HG03025 (cell line): Measurements from ENCODE around the gene TTI1.

Experiments used
- ATAC-seq: cut with Tn5 transposase; IDR thresholded peaks from one replicate; pipeline ENCODE4 v1.9.1; 2021; ENCODE audit warnings: mild to moderate bottlenecking, moderate library complexity; ENCODE audit not compliant: unreplicated experiment, low FRiP score

Gene TTI1

DNA sequence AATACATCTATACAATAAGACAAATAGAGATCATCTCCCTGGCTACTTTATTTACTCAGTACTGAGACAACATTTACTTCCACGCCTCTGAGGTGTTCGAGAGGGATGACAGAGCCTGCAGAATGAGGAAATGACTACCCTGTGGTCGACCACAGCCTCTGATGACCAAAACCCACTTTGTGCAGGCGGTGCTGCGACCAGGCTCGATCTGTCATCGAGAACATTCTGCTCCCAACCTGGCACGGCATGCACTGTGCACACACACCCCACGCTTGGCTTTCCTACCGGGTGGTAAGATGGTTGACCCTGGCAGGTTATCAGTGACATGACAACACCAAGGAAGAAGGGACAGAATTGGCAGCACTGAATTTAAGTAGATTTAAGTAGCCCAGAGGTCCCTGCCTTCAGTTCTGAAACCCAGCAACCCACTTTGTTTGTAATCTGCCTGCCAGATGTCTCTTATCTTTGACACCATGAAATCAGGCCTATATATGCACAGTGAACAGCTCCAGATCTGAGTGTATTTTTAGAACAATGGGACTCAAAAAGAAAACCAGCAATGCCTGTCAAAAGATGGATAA is 42.6 kb downstream of the TTI1 start:
- peak; percentile 78 for ATAC-seq

DNA sequence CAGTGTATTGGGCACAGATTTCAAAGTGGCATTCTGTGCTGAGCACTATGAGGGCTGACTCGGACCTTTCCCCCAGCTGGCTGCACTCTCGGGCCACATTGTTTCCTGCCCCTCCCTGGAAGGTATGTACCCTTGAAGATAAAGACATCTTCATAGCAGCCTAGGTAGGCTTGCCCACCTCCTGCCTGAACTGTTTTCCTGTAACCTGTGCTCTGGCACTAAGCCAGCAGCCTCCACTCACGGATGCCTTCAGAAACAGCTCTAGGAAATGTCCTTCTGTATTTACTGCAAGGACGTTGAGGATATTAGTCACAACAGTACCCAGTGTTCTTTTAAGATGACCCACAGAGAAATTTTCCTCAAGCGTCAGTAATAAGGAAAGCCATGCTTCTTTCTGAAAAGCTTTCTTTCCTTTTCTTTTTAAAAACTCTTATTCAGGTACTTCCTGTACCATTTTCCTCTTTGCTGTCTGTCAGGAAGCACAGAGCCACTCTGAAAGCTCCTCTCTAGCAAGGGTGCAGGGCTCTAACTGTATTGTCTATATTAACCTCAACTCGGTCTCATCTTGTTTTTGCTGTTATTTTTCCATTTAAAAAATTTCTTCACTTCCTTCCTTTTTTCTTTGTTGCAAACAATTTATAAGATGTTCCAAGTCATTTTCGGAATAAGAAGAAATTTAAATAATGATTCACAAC is 43.5 kb downstream of the TTI1 start:
- ATAC-seq: no peak

DNA sequence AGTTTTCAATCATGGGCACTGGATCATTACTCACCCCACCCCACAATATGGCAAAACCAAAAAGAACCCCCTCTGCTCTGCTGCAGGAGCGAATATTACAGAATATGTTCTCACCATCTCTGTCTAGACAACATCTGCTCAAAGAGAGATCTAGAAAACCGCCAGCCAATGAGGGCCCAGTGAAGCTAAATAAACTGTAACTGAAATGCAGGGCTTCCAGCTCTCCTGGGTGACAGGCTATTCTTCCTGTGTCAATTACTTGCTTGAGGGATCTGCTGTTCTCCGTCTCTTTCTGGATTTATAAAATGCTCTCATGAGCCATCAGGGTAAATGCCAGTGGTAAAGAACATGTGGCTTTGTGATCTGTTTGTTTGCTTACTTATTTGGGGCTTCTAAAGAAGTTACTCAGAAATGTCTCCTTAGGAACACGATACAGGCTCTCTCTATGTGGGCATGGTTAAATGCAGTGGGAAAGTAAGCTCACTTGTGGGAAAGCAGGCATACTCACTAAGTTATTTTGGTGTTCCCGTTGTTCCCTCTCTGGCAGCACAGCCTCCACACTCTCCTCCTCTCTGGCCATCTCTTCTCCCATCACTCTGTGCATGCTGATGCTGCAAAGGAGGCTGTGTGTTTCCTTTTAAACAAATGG is 44.8 kb downstream of the TTI1 start:
- no peak for ATAC-seq

DNA sequence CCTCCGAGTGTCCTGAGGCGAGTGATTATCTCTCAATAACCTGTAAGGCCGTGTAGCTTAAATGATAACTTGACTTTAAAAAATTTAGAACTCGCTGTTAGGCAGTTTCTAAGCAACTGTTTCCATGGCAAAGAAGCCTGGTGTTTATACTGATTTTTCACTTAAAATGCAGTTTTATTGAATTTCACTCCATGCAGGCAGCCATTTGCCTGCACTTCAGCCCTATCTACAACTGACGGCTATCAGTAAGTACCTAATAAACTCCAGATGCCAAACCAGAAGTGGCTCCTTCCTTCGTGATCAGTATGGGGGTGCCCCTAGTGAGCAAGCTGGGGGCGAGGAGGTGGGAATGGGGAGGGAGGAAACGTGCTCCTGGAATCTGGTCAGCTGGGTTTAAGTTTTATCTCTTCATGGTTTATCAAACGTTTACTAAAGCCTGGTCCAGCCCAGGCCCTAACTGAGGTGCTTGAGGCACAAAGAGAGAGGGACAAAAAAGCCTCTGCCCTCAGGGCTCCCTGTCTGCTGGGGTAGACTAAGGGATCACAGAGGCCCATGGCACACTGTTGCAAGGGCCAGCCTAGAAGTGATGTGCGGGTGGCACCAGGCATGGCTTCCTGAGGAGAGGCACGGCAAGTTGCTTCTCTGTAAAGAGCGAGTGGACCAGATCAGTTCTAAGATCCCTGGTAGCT is 45.5 kb downstream of the TTI1 start:
- no peak for ATAC-seq

DNA sequence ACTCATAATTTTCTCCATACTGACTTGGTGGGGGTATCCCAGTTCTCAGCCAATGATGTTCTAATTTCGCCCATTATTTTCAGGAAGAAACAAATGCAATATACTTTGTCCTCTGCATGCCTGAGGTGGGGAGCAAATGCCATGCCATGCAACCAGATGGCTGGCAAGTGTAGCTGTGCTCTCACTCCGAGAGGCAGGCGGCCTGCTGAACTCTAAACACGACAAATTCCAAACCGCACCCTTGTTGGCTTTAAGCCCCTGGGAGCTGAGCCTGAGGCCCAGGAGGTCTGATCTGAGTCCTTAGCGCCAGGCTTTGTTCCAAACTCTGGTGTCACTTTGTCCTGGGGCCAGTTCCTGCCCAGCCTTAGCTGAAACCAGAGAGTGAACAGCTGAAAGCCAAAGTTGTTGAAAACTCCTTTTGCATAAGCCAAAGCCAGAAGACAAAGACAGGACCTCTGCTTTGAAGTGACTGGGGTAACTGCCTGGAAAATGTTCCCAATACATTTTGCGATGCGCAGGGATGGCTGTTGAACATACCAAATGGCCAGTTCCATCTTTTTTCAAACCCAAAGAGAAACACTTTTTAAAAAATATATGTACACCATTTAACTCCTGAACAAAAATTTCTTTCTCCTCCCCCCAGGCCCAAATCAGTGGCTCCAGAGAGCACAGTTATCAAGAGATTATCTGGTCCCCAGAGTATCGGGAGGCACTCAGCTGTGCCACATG is 46.2 kb downstream of the TTI1 start:
- ATAC-seq: no peak

DNA sequence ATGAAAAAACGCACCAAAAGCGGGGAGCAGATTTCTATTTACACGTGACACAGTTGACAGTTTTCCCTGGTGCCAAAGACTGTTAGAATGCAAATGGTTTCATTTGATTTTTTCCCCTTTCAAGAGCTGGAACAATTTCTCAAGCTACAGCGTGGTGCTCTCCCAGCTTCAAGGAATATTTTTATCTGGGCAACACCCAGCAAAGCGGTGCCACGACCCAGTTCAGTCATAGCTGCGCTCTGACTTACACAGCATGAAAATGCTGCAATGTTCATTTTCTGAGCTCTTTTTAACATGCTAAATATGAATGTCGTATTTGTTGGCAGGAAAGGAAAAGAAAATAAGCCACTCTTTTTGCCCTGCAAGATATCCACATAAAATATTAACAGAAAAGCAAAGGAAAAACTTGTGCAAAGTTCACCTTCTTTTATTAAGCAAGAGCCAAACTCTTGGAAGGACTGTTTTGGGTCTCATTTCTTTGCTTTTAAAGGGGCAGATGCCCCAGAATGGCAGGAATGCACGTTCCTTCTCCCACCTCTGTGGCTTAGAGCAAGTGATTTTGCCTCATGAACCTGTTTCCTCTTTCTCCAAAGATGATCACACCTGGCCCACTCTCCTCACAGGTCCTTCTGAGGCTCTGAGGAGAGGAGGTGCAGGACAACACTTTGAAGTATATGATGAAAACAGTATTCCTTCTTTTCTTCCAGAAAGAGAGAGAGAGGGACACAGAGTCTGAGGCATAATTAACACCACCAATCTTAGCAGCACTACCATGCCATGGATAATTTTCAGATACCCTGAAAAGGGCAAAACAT is 47.0 kb downstream of the TTI1 start:
- ATAC-seq: no peak

DNA sequence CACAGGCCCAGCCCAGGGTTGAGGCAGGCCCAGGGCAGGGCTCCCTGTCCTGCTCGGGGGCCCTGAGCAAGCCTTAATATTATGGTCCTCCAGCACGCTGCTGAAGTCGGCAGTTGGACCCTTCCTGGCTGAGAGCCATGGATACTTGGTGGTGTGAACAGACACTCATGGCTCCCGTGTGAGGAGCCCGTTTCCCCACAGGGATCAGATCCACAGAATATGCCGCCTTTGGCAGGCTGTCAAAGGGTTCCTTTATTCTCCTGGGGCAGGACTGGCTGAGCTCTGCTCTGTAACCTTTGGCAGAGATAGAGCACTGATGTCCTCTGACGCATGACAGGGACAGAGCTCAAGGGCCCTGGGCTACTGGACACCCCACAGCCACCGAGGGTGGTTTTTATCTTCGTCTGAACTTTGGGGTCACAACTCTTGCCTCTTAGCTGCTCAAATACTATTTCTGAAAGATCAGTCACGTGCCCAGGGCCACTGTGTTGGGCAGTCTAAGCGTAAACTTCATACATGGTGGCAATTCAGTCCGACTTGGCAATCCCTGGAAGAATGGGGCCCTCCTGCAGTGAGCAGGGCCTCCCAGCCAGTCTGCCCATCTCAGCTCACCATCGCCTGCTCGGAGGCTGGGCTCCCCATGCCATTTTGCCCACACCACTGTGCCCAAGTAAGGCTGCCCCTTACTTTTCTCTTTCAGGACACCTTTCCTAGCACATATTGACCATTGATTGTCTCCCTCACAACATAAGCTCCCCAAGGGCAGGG is 49.1 kb downstream of the TTI1 start:
- no peak for ATAC-seq

DNA sequence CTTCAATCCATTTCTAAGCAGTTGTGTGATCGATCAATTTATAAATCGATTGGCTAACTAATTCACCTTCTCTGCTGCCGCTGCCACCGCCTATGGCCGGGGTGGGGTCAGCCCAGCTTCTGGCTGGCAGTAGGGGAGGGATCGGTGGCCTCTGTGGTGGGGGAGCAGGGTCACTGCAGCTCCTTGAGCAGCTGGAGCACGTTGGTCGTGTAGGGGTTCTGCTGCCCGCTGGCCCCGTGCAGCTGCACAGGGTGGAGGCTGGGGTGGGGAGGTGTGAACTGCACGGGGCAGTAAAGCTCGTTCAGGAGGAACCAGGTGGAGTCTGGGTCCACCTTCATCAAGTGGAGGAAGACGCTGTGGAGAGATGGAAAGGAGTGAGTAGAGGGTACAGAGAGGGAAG is 50.0 kb downstream of the TTI1 start:
- ATAC-seq: no peak

DNA sequence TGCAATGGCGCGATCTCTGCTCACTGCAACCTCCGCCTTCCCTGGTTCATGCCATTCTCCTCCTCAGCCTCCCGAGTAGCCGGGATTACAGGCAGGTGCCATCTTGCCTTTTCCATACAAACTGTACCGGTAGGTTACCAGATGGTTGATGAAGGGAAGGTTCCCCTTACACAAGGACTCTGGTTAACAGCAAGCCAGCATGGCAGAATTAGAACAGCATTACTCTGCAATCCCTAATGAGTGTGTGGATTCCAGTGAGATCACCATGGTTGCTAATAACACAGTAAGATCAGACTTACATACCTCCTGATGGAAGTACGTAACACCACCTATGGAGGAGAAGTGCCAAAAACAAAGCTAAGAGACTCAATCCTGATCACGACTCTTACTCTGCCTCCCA is 51.7 kb downstream of the TTI1 start:
- no peak for ATAC-seq

DNA sequence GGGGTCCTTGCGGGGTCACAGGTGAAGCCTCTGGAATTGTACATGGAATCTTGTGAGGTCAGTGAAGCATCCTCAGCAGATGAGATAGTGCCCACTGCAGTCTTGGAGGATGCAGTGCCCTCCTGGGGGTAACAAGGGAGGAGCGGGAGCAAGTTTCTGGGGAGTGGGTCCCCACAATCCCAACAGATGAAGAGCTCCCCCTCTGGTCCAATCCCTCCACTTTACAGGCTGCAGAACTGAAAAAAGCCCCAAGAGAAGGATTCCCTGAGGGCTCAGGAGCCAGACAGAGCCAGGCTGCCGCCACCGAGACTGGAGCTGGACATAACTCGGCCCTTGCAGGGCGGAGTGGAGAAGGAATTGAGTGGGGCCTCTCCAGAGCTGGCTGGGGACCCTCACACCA is 52.4 kb downstream of the TTI1 start:
- ATAC-seq: no peak

DNA sequence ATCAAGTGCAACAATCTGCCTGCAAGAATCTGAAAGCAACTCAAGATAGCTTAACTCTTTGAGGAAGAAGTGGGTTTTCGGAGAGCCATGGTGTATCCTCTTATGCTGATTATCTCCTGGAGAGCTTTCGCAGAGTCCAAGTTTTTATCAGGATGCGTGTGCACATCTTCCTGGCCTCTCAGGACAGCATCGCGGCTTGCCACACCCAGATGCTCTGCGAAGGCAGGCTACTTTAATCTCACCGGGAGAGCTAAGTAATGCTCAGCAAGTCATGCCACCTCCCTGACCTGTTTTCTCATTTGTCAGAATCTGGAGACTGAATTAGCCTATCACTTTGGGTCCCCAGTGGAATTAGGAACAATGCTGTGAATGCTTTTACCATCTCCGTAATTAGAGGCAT is 52.9 kb downstream of the TTI1 start:
- no peak for ATAC-seq

DNA sequence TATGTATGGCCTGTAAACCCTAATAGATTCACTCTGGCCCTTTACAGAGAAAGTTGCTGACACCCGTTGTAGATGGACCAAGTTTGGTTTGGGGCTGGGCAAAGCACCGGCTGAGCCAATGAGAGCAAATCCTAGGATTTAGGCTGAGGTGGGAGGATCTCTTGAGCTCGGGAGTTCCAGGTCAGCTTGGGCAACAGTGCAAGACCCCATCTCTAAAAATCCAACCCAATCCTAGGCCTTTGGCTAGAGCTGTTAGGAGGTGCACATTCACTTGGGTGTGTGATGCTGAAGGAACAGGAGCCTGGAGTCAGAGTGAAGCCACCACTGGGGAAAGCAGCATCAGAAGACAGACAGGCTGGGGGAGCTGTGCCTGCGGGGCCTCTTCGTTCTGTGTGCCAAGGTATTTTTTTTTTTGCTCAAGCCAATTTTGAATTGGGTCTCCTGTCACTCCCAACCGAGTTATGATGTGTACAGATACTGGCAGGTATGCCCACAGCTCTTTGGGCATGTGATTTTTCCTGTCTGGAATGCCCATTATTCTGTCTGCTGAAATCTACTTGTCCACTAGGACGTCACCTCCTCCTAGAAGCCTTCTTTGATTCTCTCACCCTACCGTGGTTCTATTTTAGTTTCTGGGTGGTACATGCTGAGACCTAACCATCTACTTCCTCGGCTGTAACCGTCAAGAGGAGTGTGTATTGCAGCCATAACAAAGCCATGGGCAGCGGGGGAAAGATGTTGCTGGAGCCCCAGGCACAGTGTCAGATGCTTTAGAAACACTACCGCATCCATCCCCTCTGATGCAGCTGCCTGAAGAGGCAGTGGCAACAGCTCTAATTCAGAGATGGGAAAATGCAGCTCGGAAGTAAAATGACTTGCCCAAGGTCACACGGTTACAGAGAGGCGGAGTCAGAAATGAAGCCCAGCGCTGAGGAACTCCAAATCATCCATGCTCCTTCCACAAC is 54.0 kb downstream of the TTI1 start:
- ATAC-seq: no peak

DNA sequence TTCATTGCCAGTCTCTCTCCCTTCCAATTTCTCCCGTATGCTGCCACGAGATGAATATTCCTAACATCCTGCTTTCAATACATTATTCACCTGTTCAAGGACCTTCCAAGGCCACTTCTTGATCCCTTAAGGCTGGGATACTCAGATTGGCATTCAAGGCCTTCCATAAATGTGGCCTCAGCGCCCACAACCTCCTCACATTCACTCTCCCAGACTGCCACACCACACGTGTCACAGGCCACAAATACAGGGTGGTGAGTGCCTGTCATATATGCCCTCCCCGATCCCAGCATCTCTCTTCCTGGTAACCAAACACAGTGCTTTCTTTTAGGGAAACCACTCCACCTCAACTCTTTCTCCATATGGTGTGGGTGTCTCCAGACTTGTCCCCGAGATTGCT is 55.5 kb downstream of the TTI1 start:
- ATAC-seq: no peak

DNA sequence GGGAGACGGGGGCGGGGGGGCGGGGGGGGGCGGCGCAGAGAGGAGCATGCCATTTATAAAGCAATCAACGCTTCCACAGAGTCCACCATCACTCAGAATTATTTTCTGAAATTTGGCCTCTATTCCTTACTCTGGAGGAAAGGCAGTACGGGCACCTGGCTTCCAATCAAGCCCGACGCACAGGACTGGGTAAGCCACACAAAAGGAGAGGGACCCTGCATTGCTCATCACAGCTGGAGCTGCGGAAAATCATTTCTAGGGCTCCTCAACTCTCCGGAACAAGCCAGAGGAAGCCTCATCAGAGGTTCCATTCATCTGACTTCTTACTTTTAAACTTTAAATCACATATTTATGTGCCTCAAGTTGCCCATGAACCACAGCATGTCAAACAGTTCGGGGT is 55.9 kb downstream of the TTI1 start:
- no peak for ATAC-seq

DNA sequence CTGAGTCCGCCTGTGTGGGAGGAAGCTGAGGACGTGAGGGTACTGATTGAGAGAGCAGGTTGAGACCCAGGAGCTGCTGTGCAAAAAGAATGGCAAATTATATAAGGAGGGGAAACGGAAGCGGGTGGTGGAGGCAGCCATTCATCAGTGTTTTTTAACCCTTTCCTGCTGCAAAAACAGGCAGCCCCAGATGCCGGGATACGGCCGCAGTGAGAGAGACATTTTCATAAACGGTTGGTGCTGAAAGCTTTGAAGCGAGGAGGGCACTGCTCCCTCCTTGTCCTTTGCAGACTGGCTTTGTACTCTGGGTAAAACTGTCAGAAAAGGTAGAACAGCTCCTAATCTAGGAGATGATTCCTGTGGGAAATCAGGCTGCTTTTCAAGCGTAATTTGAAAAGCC is 56.4 kb downstream of the TTI1 start:
- ATAC-seq: no peak

DNA sequence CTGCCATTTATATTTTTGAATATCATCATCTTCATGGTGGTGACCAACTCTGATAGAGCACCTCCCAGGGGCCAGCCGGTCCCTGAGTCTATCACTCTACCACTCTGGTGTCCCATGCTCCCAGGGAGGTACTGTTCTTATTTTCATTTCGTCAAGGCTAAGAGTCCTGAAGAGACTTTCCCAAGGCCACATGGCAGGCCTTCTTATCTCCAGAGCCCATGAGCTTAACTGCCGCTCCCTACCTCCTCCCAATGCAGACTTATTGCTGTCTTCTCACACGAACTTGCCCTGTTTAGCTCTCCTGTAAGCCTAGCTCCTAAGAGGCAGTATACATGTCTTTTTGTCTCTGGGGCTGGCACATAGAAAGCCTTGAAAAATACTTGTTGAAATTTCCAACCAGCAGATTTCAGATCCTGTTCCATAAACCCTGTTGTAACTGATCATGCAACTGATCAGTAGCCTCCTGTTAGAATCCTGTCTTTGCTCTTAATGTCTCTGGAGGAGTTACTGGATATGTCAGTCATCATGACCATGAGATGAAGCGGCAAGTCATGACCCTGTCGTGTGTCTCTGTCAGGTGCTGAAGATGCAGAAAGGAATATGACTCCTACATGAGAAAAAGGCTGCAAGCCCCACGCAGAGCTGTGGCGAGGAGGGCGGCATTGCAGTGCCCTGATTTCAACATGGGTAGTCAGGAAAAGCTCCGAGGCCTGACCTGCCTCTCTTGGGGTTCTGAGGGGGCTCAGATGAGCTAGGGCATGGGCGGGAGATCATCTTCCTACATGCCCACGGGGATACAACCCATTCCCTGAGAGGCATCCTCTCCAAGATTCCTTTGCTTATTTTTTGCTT is 60.0 kb downstream of the TTI1 start:
- ATAC-seq: no peak
